Panc1 (cell line): ENCODE measurements around the gene HYAL2.

ENCODE experiments used
- POLR2AphosphoS5 ChIP-seq: IDR thresholded peaks from 2 replicates; pipeline ENCODE4 v1.6.1; 2012; ENCODE audit warnings: mild to moderate bottlenecking, low read depth, low read length, moderate library complexity
- SIN3A ChIP-seq: IDR thresholded peaks from 2 replicates; pipeline ENCODE4 v1.6.1; 2012; ENCODE audit warnings: low read depth, mild to moderate bottlenecking, low read length, moderate library complexity, borderline replicate concordance; ENCODE audit not compliant: insufficient read depth
- TF ChIP-seq, protein P1 (sequence below): fragments of 450-650 bp; IDR thresholded peaks from 2 replicates; pipeline ENCODE4 v1.5.1; 2017; ENCODE audit warnings: mild to moderate bottlenecking
- TF ChIP-seq, protein P2 (sequence below), 2 experiments: IDR thresholded peaks; 2 replicates each; pipeline ENCODE4 v1.6.1; 2011 to 2012; ENCODE audit warnings: low read depth in 2 of 2, control low read depth in 1 of 2, low read length in 1 of 2, mild to moderate bottlenecking in 1 of 2, moderate library complexity in 1 of 2; ENCODE audit not compliant: insufficient read depth in 1 of 2

DNA sequence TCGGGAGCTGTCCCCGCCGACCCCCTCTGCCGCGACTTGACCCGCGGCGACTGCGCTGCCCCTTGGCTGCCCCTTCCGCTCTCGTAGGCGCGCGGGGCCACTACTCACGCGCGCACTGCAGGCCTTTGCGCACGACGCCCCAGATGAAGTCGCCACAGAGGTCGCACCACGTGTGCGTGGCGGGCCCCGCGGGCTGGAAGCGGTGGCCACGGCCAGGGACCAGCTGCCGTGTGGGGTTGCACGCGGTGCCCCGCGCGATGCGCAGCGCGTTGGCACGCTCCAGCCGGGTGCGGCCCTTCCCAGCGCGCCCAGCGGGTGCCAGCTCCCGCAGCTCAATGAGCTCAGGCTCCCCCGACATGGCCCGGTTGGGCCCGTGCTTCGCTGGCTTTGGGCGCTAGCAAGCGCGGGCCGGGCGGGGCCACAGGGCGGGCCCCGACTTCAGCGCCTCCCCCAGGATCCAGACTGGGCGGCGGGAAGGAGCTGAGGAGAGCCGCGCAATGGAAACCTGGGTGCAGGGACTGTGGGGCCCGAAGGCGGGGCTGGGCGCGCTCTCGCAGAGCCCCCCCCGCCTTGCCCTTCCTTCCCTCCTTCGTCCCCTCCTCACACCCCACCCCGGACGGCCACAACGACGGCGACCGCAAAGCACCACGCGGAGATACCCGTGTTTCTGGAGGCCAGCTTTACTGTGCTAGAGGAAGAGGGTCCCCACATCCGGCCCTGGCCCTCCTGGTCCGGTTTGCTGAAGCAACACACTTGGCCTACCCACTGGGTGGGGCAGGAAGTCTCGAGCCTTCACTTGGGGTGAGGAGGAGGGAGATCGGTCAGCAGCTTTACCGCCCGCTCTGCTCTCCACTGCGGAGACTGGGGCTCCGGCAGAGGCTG is 18.1 kb upstream of the HYAL2 start, which contains the start of gene RASSF1:
- TF ChIP-seq, protein P1, sequence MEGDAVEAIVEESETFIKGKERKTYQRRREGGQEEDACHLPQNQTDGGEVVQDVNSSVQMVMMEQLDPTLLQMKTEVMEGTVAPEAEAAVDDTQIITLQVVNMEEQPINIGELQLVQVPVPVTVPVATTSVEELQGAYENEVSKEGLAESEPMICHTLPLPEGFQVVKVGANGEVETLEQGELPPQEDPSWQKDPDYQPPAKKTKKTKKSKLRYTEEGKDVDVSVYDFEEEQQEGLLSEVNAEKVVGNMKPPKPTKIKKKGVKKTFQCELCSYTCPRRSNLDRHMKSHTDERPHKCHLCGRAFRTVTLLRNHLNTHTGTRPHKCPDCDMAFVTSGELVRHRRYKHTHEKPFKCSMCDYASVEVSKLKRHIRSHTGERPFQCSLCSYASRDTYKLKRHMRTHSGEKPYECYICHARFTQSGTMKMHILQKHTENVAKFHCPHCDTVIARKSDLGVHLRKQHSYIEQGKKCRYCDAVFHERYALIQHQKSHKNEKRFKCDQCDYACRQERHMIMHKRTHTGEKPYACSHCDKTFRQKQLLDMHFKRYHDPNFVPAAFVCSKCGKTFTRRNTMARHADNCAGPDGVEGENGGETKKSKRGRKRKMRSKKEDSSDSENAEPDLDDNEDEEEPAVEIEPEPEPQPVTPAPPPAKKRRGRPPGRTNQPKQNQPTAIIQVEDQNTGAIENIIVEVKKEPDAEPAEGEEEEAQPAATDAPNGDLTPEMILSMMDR: no peak
- TF ChIP-seq POLR2AphosphoS5 (no peak), SIN3A (no peak)
- TF ChIP-seq, protein P2, sequence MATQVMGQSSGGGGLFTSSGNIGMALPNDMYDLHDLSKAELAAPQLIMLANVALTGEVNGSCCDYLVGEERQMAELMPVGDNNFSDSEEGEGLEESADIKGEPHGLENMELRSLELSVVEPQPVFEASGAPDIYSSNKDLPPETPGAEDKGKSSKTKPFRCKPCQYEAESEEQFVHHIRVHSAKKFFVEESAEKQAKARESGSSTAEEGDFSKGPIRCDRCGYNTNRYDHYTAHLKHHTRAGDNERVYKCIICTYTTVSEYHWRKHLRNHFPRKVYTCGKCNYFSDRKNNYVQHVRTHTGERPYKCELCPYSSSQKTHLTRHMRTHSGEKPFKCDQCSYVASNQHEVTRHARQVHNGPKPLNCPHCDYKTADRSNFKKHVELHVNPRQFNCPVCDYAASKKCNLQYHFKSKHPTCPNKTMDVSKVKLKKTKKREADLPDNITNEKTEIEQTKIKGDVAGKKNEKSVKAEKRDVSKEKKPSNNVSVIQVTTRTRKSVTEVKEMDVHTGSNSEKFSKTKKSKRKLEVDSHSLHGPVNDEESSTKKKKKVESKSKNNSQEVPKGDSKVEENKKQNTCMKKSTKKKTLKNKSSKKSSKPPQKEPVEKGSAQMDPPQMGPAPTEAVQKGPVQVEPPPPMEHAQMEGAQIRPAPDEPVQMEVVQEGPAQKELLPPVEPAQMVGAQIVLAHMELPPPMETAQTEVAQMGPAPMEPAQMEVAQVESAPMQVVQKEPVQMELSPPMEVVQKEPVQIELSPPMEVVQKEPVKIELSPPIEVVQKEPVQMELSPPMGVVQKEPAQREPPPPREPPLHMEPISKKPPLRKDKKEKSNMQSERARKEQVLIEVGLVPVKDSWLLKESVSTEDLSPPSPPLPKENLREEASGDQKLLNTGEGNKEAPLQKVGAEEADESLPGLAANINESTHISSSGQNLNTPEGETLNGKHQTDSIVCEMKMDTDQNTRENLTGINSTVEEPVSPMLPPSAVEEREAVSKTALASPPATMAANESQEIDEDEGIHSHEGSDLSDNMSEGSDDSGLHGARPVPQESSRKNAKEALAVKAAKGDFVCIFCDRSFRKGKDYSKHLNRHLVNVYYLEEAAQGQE (IDR thresholded peaks at IDR 0.05; ENCODE audit: insufficient read depth in 1 of 2, low read depth in 2 of 2, low read length in 1 of 2): no peak
